ENCODE measurements around the gene STRBP.

STRBP gene

GRCh38 chr9:123128591-123128990 is 139.8 kb downstream of the STRBP start:
- no peak for DNase-seq (ENCODE audit: low spot score)

- no peak for DNase-seq (ENCODE audit: low spot score)
These were observed 140.8 kb downstream of the STRBP start for GRCh38 chr9:123127512-123128075.

- no peak for DNase-seq (ENCODE audit: low spot score)
These were observed 146.9 kb downstream of the STRBP start for GRCh38 chr9:123121457-123121856.

GRCh38 chr9:123120953-123121352 is 147.4 kb downstream of the STRBP start:
- no peak for DNase-seq (ENCODE audit: low spot score)

- no peak for DNase-seq (ENCODE audit: low spot score)
These were observed 148.3 kb downstream of the STRBP start for GRCh38 chr9:123120131-123120530.

GRCh38 chr9:123119566-123119965 is 148.8 kb downstream of the STRBP start:
- no peak for DNase-seq (ENCODE audit: low spot score)

- no peak for DNase-seq (ENCODE audit: low spot score)
These were observed 152.3 kb downstream of the STRBP start for GRCh38 chr9:123116036-123116435.

GRCh38 chr9:123115146-123115913 is 153.1 kb downstream of the STRBP start:
- no peak for DNase-seq (ENCODE audit: low spot score)

- no peak for DNase-seq (ENCODE audit: low spot score)
These were observed 155.2 kb downstream of the STRBP start for GRCh38 chr9:123113185-123113584.

GRCh38 chr9:123112015-123112975 is 156.1 kb downstream of the STRBP start:
- DNase-seq (ENCODE audit: low spot score), result no peak

- no peak for DNase-seq (ENCODE audit: low spot score)
These were observed 156.9 kb downstream of the STRBP start for GRCh38 chr9:123111427-123112014.

GRCh38 chr9:123109540-123110279 is 158.7 kb downstream of the STRBP start:
- no peak for DNase-seq (ENCODE audit: low spot score)

GRCh38 chr9:123108976-123109375 is 159.4 kb downstream of the STRBP start:
- no peak for DNase-seq (ENCODE audit: low spot score)

- DNase-seq (ENCODE audit: low spot score), result no peak
These were observed 160.6 kb downstream of the STRBP start for GRCh38 chr9:123107639-123108285.

- DNase-seq (ENCODE audit: low spot score), result no peak
These were observed 162.9 kb downstream of the STRBP start for GRCh38 chr9:123105490-123105889.

- no peak for DNase-seq (ENCODE audit: low spot score)
These were observed 163.6 kb downstream of the STRBP start for GRCh38 chr9:123104807-123105206.

GRCh38 chr9:123102375-123103113 is 165.8 kb downstream of the STRBP start:
- no peak for DNase-seq (ENCODE audit: low spot score)

GRCh38 chr9:123099548-123099947 is 168.8 kb downstream of the STRBP start:
- no peak for DNase-seq (ENCODE audit: low spot score)

GRCh38 chr9:123099042-123099441 is 169.3 kb downstream of the STRBP start:
- DNase-seq (ENCODE audit: low spot score), result no peak

- no peak for DNase-seq (ENCODE audit: low spot score)
These were observed 170.3 kb downstream of the STRBP start for GRCh38 chr9:123098096-123098459.

All from kidney capillary endothelial cell (primary cell).